H1 (cell line): ENCODE results near the gene SLC25A40. TPM values are rescaled to one million over a fixed set of nuclear protein-coding genes. Genes with fewer than 3 reads are reported as not detected.
"Not testable (repeated sequence)": the region's sequence is repeated elsewhere in the genome, so short reads cannot be mapped to it uniquely, and the experiment has no call there.

Source experiments
- CTCF ChIA-PET: fragments of 300-600 bp; sonication (Branson Sonifier 250); formaldehyde crosslinking; loops from one replicate; lab custom pipeline; 2021; ENCODE audit not compliant: partially characterized antibody; lab: Charles Lee
- POLR2A ChIA-PET: fragments of 300-600 bp; sonication (Branson Sonifier 250); formaldehyde crosslinking; loops from one replicate; lab custom pipeline; 2021; ENCODE audit warnings: inconsistent platforms; ENCODE audit not compliant: partially characterized antibody; lab: Charles Lee
- DNase-seq, 2 experiments: peaks; one replicate each; pipeline versions ENCODE4 v3.0.0 to v3.0.0-alpha.2; 2010 to 2022; ENCODE audit warnings: low spot score in 2 of 2, low read depth in 1 of 2, mixed read lengths in 1 of 2
- FAIRE-seq: peaks from 2 replicates; lab custom pipeline; 2011; peaks lifted over from hg19 to GRCh38; lab: Jason Lieb, UNC
- H2AFZ ChIP-seq: 2 replicates; pipeline ENCODE4 v1.8.1; 2012; ENCODE audit warnings: low read length, inconsistent platforms
- H2AK5ac ChIP-seq: 2 replicates; pipeline ENCODE4 v1.6.1; 2013; ENCODE audit warnings: low read depth, low read length
- H2BK120ac ChIP-seq: replicated peaks from 2 replicates; pipeline ENCODE3; 2013; ENCODE audit warnings: low read depth, low read length, inconsistent platforms
- H2BK12ac ChIP-seq: 2 replicates; pipeline ENCODE4 v1.6.1; 2013; ENCODE audit warnings: low read depth, low read length
- H2BK15ac ChIP-seq: 2 replicates; pipeline ENCODE4 v1.6.1; 2013; ENCODE audit warnings: low read length
- H2BK20ac ChIP-seq: 2 replicates; pipeline ENCODE4 v1.6.1; 2013; ENCODE audit warnings: low read length
- H2BK5ac ChIP-seq: 2 replicates; pipeline ENCODE4 v1.6.1; 2013; ENCODE audit warnings: low read depth, low read length
- H3K14ac ChIP-seq: 2 replicates; pipeline ENCODE4 v1.6.1; 2013; ENCODE audit warnings: inconsistent platforms; ENCODE audit not compliant: insufficient read length
- H3K18ac ChIP-seq: 2 replicates; pipeline ENCODE4 v1.6.1; 2013; ENCODE audit warnings: low read length; ENCODE audit errors: extremely low read depth
- H3K23ac ChIP-seq: 2 replicates; pipeline ENCODE4 v1.6.1; 2013; ENCODE audit warnings: inconsistent platforms; ENCODE audit not compliant: insufficient read length
- H3K23me2 ChIP-seq: 2 replicates; pipeline ENCODE4 v1.6.1; 2013; ENCODE audit warnings: low read depth, low read length
- H3K27ac ChIP-seq: 2 replicates; pipeline ENCODE4 v1.6.1; 2011; ENCODE audit warnings: low read depth, low read length, inconsistent platforms
- H3K27me3 ChIP-seq, 4 experiments: replicated peaks in 1 of 4; 1 replicate in 1 of 4; 2 replicates in 3 of 4; pipeline versions ENCODE4 v1.6.1 to v1.8.1; 2011 to 2013; ENCODE audit warnings: low read length in 3 of 4, mild to moderate bottlenecking in 3 of 4, inconsistent platforms in 2 of 4, mixed read lengths in 2 of 4, moderate library complexity in 1 of 4; ENCODE audit not compliant: control insufficient read depth in 3 of 4, insufficient read depth in 3 of 4; ENCODE audit errors: extremely low read depth in 1 of 4
- H3K36me3 ChIP-seq, 4 experiments: 2 replicates each; pipeline versions ENCODE4 v1.6.1 to v1.8.1; 2011 to 2013; ENCODE audit warnings: mild to moderate bottlenecking in 4 of 4, low read length in 3 of 4, moderate library complexity in 2 of 4, control low read depth in 1 of 4, inconsistent platforms in 1 of 4; ENCODE audit not compliant: insufficient read depth in 4 of 4, control insufficient read depth in 2 of 4
- H3K4ac ChIP-seq: replicated peaks from 2 replicates; pipeline ENCODE3; 2013; ENCODE audit warnings: low read length, low read depth, mixed read lengths, inconsistent platforms; ENCODE audit not compliant: insufficient read length
- H3K4me1 ChIP-seq, 4 experiments: replicated peaks in 1 of 4; 1 replicate in 1 of 4; 2 replicates in 3 of 4; pipeline versions ENCODE4 v1.6.1 to v1.8.1; 2011 to 2013; ENCODE audit warnings: low read length in 3 of 4, inconsistent platforms in 2 of 4, mixed read lengths in 1 of 4; ENCODE audit not compliant: insufficient read depth in 4 of 4, control insufficient read depth in 3 of 4
- H3K4me2 ChIP-seq, 2 experiments: 2 replicates each; pipeline versions ENCODE4 v1.6.1 to v1.8.1; 2011 to 2013; ENCODE audit warnings: low read depth in 2 of 2, low read length in 2 of 2, control low read depth in 1 of 2, inconsistent platforms in 1 of 2, mild to moderate bottlenecking in 1 of 2; ENCODE audit not compliant: insufficient read depth in 1 of 2
- H3K4me3 ChIP-seq, 4 experiments: fragments of 200-600, 300-600 bp in 1 of 4; sonication (generic), shearing (Covaris generic), sonication (Bioruptor Twin) in 1 of 4; 2 replicates each; pipeline versions ENCODE4 v1.5.1 to v1.8.1; 2011 to 2016; ENCODE audit warnings: low read length in 4 of 4, low read depth in 3 of 4, control low read depth in 2 of 4, inconsistent platforms in 2 of 4, mild to moderate bottlenecking in 2 of 4, mixed read lengths in 1 of 4, moderate library complexity in 1 of 4; ENCODE audit not compliant: insufficient read depth in 2 of 4; ENCODE audit errors: extremely low read depth in 1 of 4
- H3K56ac ChIP-seq: replicated peaks from 2 replicates; pipeline ENCODE3; 2013; ENCODE audit warnings: low read depth, mild to moderate bottlenecking, mixed read lengths, low read length, inconsistent platforms; ENCODE audit not compliant: insufficient read length
- H3K79me1 ChIP-seq: 2 replicates; pipeline ENCODE4 v1.6.1; 2013; ENCODE audit warnings: low read depth, low read length, control low read depth
- H3K79me2 ChIP-seq, 2 experiments: 2 replicates each; pipeline versions ENCODE4 v1.6.1 to v1.8.1; 2012 to 2013; ENCODE audit warnings: low read length in 2 of 2, mild to moderate bottlenecking in 2 of 2, inconsistent platforms in 1 of 2; ENCODE audit not compliant: insufficient read depth in 2 of 2, control insufficient read depth in 1 of 2
- H3K9ac ChIP-seq, 4 experiments: replicated peaks in 1 of 4; 1 replicate in 1 of 4; 2 replicates in 3 of 4; pipeline versions ENCODE4 v1.6.1 to v1.8.1; 2011 to 2013; ENCODE audit warnings: low read depth in 3 of 4, low read length in 3 of 4, control low read depth in 2 of 4, mild to moderate bottlenecking in 2 of 4, moderate library complexity in 2 of 4, inconsistent platforms in 1 of 4; ENCODE audit errors: extremely low read depth in 1 of 4
- H3K9me3 ChIP-seq, 2 experiments: 2 replicates each; pipeline versions ENCODE4 v1.6.1 to v1.8.1; 2012 to 2013; ENCODE audit warnings: mild to moderate bottlenecking in 2 of 2, moderate library complexity in 2 of 2, control low read depth in 1 of 2, inconsistent platforms in 1 of 2, low read depth in 1 of 2, low read length in 1 of 2, mixed read lengths in 1 of 2; ENCODE audit not compliant: insufficient read depth in 2 of 2
- H4K20me1 ChIP-seq, 2 experiments: replicated peaks in 1 of 2; 2 replicates each; pipeline versions ENCODE3 to v1.8.1; 2011 to 2013; ENCODE audit warnings: inconsistent platforms in 2 of 2, low read length in 2 of 2, mild to moderate bottlenecking in 1 of 2; ENCODE audit not compliant: insufficient read depth in 2 of 2, control insufficient read depth in 1 of 2
- H4K5ac ChIP-seq: 2 replicates; pipeline ENCODE4 v1.6.1; 2013; ENCODE audit warnings: low read length, low read depth, mixed read lengths, inconsistent platforms; ENCODE audit not compliant: insufficient read length
- H4K8ac ChIP-seq: 2 replicates; pipeline ENCODE4 v1.8.0; 2013; ENCODE audit warnings: mild to moderate bottlenecking, moderate library complexity, low read length, inconsistent platforms; ENCODE audit not compliant: insufficient read depth; ENCODE audit errors: extremely low read depth
- H4K91ac ChIP-seq: replicated peaks from 2 replicates; pipeline ENCODE3; 2013; ENCODE audit warnings: low read length, mixed read lengths, inconsistent platforms; ENCODE audit not compliant: insufficient read length
- WGBS, 2 experiments: shearing (Covaris generic) in 1 of 2; methylation state at CpG; one replicate each; pipeline versions ENCODE4 v1.1.6 to v1.1.7; 2013 to 2015; ENCODE audit warnings: low lambda C conversion rate in 2 of 2, mixed read lengths in 2 of 2, inconsistent platforms in 1 of 2, low coverage in 1 of 2, missing lambda C conversion rate in 1 of 2; ENCODE audit not compliant: insufficient replicate concordance in 2 of 2, insufficient coverage in 1 of 2, insufficient read length in 1 of 2; ENCODE audit errors: extremely low coverage in 1 of 2, missing lambda C conversion rate in 1 of 2; 5-methylcytosine and 5-hydroxymethylcytosine counted together
- polyA plus RNA-seq, 7 experiments: library from polyadenylated mRNA; depleted of rRNA in 3 of 7; stranded (reverse) in 5 of 7; unstranded in 2 of 7; fragments of >200 nt in 5 of 7; fragments of 200-250 nt in 2 of 7; gene quantifications; 1 replicate in 5 of 7; 2 replicates in 1 of 7; 4 replicates in 1 of 7; pipeline versions ENCODE4 v1.2.1 to v1.2.3, GENCODE V29; 2011 to 2013; ENCODE audit warnings: missing spikeins in 2 of 7, mixed read lengths in 2 of 7
- total RNA-seq: library from RNA; stranded (reverse); fragmentation: NEBNext Ultra II Directional; extraction: Animal tissue kit (Norgen Biotek cat#: 25700); gene quantifications from 2 replicates; pipeline ENCODE4 v1.2.1, GENCODE V29; 2021

SLC25A40 gene
- total and polyA plus RNA-seq, 2 of the 8 experiments (the other 6 are each of a cell fraction or from before 2014, with no cell fraction given): 6.5 to 17.3 TPM

DNA sequence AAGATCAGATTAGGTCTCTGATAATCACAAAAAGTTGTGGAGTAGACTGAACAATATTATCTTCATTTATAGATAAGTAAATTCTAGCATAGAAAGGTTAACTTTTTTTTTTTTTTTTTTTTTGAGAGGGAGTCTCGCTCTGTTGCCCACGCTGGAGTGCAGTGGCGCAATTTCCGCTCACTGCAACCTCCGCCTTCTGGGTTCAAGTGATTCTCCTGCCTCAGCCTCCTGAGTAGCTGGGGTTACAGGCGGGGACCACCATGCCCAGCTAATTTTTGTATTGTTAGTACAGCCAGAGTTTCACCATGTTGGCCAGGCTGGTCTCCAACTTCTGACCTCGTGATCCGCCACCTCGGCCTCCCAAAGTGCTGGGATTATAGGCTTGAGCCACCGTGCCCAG, 2.8 kb downstream of the SLC25A40 start:
- H3K79me1 ChIP-seq, H3K56ac ChIP-seq, H3K36me3 ChIP-seq, H4K91ac ChIP-seq, H3K27ac ChIP-seq, H2BK12ac ChIP-seq, H3K9ac ChIP-seq, H3K4ac ChIP-seq, H3K9me3 ChIP-seq, H3K4me2 ChIP-seq, H2BK5ac ChIP-seq, H2AK5ac ChIP-seq, H2BK15ac ChIP-seq, H3K4me3 ChIP-seq, H4K8ac ChIP-seq, H3K23me2 ChIP-seq, H2BK20ac ChIP-seq, DNase-seq, H2BK120ac ChIP-seq, H3K18ac ChIP-seq, H3K27me3 ChIP-seq, H3K4me1 ChIP-seq, H4K5ac ChIP-seq, H2AFZ ChIP-seq, POLR2A ChIA-PET, H3K23ac ChIP-seq, H3K14ac ChIP-seq, H4K20me1 ChIP-seq, FAIRE-seq: not testable (repeated sequence)
- H3K79me2 ChIP-seq: peaks cover 6 to 60% of the 10 kb centered on the region in 2 experiments
- 82% methylated on average over 10 of the region's 10 CpGs; no CpG with 5 or more reads in 1 of the 2 experiments for WGBS, 2 experiments
- CTCF ChIA-PET: interaction anchor here (0.8 kb wide), 1 partner anchor 291 kb away, joined by 3 read pairs; no protein-coding TSS in a partner anchor
